A673 (cell line): ENCODE data around the gene MKI67.

Experiments used
- CTCF ChIP-seq: fragments of 300-800, 200-600 bp; sonication (generic); conservative IDR thresholded peaks from 2 replicates; pipeline ENCODE4 v1.5.1; 2017; ENCODE audit warnings: low read depth, mild to moderate bottlenecking, antibody characterized with exemption, low read length, moderate library complexity, mixed read lengths
- EZH2 ChIP-seq: fragments of 200-600 bp; sonication (generic); IDR thresholded peaks from 2 replicates; pipeline ENCODE4 v1.6.1; 2017; ENCODE audit warnings: borderline replicate concordance, low read depth, mild to moderate bottlenecking, mixed read lengths, antibody characterized with exemption, low read length; ENCODE audit not compliant: poor library complexity, severe bottlenecking

DNA sequence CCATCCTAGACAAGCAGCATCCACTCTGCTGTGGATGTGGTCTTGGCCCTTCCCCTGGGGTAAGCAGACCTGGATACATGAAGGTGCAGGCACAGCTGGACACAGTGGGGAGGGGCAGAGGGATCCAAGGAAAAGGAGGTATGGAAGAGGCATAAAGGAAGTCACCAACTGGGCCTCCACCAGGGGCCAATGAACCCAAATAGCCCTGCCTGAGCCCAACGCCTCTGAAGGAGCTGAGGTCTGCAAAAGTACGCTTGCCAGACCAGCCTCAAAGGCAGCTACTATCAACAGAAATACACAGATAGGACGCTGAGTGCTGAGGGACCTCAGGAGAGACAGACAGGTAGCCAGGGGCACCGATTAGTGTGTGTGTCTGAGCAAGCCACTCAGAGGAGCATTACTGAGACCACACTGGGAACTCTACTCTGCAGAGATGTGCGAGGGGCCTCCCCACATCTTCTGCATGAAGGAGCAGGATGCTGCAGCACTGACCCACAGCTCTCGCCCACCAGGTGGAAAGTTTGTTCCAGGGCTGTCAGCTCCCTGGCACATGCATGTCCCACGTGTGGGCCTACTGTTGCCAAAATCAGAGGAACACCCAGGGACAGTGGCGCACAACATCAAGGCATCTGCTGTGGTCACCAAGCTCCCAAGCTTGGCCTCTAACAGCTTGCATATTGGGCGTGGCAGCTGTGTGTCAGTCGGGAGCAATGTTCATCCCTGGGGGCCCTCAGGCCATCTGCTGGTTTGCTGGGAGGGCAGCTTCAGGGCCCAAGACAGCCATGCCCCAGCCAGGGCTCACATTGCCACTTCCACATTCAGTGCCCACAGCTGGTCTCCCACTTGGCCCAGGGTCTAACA is 40.0 kb downstream of the MKI67 start:
- no peak for TF ChIP-seq CTCF
- TF ChIP-seq EZH2, result no peak
